GM23248 (cell line): ENCODE data around the gene EGFL7.

Experiments
- EZH2 ChIP-seq: fragments of 200-600 bp; sonication (generic); IDR thresholded peaks from 2 replicates; pipeline ENCODE4 v1.6.1; 2018; ENCODE audit warnings: antibody characterized with exemption, mild to moderate bottlenecking; ENCODE audit not compliant: insufficient read depth, poor library complexity, severe bottlenecking
- EZH2phosphoT487 ChIP-seq: fragments of 200-600 bp; sonication (generic); IDR thresholded peaks from 2 replicates; pipeline ENCODE4 v1.6.1; 2018; ENCODE audit warnings: antibody characterized with exemption, moderate library complexity, mild to moderate bottlenecking, low read depth; ENCODE audit not compliant: insufficient read depth

GRCh38 chr9:136681029-136681428 lies 18.3 kb downstream of the EGFL7 start:
- TF ChIP-seq EZH2 (no peak), EZH2phosphoT487 (no peak)
